IMR-90 (cell line): ENCODE results near the gene EIF4E3.

ENCODE experiments used
- MXI1 ChIP-seq: IDR thresholded peaks from 2 replicates; pipeline ENCODE4 v1.6.1; 2012; ENCODE audit warnings: low read depth, mild to moderate bottlenecking, low read length, moderate library complexity, borderline replicate concordance
- RCOR1 ChIP-seq: IDR thresholded peaks from 2 replicates; pipeline ENCODE4 v1.6.1; 2012; ENCODE audit warnings: mild to moderate bottlenecking, low read length, improper control_type of control experiment; ENCODE audit not compliant: insufficient replicate concordance
- TF ChIP-seq, protein P1 (sequence below): conservative IDR thresholded peaks from 2 replicates; pipeline ENCODE4 v1.5.1; 2012; ENCODE audit warnings: mild to moderate bottlenecking, low read depth, low read length, improper control_type of control experiment
- TF ChIP-seq, protein P2 (sequence below): fragments of 150-350 bp; IDR thresholded peaks from 2 replicates; pipeline ENCODE4 v1.6.1; 2017; ENCODE audit warnings: mild to moderate bottlenecking, antibody characterized with exemption, low read length, low read depth

GRCh38 chr3:71693641-71694040 is 31.6 kb downstream of the EIF4E3 start:
- TF ChIP-seq, protein P1, sequence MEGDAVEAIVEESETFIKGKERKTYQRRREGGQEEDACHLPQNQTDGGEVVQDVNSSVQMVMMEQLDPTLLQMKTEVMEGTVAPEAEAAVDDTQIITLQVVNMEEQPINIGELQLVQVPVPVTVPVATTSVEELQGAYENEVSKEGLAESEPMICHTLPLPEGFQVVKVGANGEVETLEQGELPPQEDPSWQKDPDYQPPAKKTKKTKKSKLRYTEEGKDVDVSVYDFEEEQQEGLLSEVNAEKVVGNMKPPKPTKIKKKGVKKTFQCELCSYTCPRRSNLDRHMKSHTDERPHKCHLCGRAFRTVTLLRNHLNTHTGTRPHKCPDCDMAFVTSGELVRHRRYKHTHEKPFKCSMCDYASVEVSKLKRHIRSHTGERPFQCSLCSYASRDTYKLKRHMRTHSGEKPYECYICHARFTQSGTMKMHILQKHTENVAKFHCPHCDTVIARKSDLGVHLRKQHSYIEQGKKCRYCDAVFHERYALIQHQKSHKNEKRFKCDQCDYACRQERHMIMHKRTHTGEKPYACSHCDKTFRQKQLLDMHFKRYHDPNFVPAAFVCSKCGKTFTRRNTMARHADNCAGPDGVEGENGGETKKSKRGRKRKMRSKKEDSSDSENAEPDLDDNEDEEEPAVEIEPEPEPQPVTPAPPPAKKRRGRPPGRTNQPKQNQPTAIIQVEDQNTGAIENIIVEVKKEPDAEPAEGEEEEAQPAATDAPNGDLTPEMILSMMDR, result no peak
- TF ChIP-seq RCOR1 (no peak), MXI1 (no peak)
- TF ChIP-seq, protein P2, sequence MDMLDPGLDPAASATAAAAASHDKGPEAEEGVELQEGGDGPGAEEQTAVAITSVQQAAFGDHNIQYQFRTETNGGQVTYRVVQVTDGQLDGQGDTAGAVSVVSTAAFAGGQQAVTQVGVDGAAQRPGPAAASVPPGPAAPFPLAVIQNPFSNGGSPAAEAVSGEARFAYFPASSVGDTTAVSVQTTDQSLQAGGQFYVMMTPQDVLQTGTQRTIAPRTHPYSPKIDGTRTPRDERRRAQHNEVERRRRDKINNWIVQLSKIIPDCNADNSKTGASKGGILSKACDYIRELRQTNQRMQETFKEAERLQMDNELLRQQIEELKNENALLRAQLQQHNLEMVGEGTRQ, result no peak
